GM21423 (cell line): ENCODE data around the gene LRRC8B.
"Not testable (repeated sequence)": the region's sequence is repeated elsewhere in the genome, so short reads cannot be mapped to it uniquely, and the experiment has no call there.

Experiments
- ATAC-seq: cut with Tn5 transposase; IDR thresholded peaks from one replicate; pipeline ENCODE4 v1.9.1; 2021; ENCODE audit warnings: mild to moderate bottlenecking, moderate library complexity; ENCODE audit not compliant: unreplicated experiment

The LRRC8B gene

DNA sequence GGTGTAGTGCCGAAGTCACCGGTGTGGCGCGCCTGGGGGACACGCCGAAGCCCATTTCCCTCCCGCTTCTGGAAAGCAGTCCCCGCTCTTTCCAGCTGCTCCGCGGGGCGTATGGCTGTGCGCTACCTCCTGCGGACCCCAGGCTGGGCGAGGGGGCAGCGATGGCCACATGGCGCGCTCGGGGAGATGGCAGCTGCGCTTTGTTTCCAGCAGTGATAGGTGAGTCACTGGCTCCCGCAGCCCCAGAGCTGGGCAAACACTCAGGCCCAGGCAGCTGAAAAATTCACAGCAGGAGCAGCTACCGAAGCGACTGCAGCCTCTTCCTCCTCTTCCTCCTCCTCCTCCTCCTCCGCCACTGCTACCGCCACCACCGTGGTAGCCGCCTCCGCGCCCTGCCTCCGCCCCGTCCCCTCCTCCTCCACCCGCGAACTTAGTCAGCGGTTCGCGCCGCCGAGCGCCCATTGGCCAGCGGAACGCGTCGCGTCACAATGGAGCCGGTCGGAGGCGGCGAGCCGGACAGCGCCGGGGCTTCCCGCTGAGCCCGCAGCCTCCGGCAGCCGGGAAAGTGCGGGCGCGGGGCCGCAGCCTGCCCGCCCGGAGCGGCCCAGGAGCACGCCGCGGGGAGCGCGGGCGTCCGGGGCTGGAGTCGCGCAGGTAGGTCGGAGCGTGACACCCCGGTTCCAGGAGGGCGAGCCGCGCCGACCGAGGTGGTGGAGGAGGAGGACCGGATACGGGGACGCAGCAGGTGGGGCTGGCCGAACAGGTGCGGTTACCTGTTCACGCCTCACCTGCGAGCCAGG, at the start of gene LRRC8B:
Gene LRRC8B (plus strand): TSS at position 461 of the 800 bp plus-strand sequence. CDS start 57,822 bp downstream, outside the sequence.
- ATAC-seq = peak; percentile 85

DNA sequence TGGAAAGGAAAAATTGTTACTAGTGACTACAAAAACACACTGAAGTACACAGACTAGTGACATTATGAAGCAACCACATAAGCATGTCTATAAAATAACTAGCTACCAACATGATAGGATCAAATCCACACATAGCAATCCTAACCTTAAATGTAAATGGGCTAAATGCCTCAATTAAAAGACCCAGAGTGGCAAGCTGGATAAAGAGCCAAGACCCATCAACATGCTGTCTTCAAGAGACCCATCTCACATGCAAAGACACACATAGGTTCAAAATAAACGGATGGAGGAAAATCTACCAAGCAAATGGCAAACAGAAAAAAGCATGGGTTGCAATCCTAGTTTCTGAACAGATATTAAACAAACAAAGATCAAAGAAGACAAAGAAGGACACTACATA, 49.4 kb upstream of the LRRC8B start:
- no peak for ATAC-seq

DNA sequence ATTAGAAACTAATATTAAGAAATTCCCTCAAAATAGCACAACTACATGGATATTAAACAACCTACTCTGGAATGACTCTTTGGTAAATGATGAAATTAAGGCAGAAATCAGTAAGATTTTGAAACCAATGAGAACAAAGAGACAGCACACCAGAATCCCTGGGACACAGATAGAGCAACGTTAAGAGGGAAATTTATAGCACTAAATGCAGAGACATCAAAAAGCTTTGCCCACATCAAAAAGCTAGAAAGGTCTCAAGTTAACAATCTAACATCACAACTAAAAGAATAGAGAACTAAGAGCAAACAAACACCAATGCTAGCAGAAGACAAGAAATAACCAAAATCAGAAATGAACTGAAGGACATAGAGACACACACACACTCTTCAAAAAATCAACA, 48.6 kb upstream of the LRRC8B start:
- no peak for ATAC-seq

DNA sequence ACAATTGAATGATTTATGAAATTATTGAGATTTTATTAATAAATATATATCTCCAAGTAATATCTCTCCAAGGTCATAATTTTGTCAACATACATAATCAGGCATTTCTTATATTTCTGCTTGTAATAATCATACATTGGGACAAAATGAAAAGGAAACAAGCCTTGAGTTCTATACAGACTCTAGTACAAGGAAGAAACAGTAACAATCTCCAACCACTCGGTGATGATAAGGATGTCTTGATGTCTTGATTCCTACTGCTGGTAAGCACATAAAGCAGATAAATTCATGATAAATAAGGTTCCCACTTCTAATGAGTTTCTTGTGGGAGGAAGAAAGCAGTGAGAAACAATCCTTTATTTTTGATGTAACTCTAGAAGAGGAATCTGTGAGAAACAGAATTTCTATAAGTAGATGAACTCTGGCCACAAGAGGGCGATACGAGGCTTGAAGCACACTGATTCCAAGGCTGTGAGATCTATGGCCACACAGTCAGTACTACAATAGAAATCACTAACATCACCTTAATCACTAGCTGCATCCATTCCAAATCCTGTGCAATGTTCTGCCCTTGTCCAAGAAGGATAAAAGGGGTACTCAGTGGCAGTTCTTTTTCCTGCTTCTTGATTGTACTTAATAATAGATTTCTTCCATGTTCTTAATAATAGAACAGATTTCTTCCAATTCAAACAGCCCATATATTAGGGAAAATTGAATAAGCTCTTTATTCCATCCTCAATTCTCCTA, 41.4 kb upstream of the LRRC8B start:
- peak; percentile 60 for ATAC-seq

DNA sequence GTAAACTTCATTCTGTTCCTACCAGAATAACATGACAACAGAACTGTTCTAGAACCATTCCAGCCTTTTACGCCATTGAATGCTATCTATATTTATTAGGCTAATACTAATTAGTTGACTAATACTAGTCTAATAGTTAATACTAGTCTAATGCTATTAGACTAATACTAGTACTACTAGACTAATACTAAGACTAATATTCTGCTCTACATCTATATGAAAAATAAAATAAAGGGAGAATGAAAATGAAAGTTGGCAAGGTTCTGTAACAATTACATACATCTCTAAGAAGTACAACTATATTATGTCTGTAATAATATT, 40.9 kb upstream of the LRRC8B start:
- ATAC-seq = no peak

DNA sequence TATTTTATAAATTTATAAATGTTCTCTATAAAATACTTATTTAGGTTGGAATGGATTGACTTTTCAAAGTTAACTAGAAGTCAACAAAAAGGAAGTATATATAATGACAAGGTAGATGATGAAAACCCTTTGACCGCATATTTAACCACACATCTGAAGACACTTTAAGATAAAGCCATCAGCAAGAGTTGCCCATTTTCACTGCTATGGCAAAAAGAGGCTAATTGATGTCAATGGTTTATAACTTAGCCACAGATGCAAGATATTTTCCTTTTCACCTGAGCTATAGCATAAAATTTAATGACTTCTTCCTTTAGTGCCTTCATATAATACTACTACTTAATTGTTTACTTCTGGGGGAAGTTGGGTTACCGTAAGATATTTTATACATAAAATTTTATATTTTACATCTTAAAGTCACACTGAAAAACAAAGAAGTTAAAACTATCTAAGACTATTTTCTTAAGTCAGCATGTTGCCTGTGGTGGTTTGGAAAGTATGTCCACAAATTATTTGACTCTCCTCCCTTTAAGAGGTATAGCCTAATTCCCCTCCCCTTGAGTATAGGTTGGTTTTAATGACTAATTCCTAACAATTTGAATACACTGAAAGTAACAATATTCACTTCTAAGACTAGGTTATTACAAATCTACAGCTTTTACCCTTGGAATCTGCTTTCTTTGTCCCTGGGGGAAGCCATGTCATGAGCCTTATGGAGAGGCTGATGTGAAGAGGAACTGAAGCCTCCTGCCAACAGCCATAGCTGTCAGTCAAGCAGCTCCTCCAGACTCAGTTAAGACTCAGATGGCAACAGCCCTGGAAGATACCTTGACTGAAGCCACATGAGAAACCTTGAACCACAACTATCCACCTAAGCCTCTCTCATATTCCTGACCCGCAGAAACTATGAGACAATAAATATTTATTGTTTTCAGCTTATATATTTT, 40.3 kb upstream of the LRRC8B start:
- ATAC-seq = no peak

DNA sequence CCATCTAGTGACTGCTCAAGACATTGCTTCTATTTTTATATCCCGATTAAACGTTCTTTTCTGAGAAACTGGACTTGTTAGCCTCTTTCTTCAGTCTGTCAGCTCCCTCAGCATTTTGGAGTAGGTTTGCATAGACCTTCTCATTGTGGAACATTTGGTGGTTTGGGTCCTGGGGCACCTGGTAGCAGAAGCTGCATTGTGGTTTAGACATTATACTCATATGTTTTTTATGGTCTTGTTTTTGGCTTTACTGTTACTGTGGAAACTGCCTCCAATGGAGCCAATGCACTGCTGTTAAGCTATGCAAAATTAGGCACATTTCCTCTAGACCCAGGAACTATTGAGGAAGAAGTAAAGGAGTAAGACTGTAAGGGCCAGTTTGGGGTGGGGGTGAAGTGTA, 36.7 kb upstream of the LRRC8B start:
- ATAC-seq = no peak

DNA sequence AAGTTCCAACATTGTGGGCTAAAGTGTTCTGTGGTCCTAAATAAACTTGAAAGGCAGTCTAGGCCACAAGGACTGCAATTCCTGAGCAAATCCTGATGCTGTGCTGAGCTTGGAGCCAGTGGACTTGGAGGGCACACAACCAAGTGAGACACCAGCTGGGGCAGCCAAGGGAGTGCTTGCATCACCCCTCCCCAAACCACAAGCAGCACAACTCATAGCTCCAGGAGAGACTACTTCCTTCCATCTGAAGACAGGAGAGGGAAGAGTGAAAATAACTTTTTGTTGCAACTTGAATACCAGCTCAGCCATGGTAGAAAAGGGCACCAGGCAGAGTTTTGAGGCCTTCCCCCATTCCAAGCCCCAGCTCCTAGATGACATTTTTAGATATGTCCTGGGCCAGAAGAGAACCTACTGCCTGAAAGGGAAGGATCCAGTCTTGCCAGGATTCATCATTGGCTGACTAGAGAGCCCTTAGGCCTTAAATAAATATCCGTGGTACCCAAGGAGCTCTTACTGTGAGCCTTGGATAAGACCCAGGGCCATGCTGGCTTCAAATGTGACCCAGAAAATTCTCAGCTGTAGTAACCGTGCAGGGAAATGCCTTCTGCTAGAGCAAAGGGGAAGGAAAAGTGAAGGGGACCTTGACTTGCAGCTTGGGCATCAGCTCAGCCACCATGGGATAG, 35.4 kb upstream of the LRRC8B start:
- no peak for ATAC-seq

DNA sequence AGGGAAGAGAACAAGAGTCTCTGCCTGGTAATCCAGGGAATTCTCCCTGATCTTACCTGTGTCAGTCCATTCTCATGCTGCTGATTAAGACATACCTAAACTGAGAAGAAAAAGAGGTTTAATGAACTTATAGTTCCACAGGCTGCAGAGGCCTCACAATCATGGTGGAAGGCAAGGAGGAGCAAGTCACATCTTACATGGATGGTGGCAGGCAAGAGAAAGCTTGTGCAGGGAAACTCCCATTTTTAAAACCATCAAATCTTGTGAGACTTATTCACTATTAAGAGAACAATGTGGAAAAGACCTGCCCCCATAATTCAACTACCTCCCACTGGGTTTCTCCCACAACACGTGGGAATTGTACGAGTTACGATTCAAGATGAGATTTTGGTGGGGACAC, 34.2 kb upstream of the LRRC8B start:
- no peak for ATAC-seq

DNA sequence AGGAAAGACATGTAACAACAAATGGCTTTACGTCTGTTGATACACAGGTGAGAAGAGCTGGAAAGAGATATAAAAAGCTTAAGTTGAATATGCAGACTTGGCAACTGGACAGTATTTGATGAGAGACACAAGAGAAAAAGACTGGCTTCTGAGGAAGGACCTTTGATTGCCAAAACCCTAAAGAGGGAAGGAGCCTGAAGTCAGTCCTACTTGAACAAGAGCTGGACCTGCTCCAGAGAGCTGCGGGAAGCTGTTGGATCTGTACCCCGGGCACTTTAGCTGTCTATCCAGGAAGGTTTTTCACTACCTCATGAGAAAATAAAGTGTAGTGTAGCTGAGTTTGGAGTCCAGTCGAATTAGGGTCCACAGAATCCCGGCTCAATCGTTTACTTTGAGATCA, 25.3 kb upstream of the LRRC8B start:
- no peak for ATAC-seq

DNA sequence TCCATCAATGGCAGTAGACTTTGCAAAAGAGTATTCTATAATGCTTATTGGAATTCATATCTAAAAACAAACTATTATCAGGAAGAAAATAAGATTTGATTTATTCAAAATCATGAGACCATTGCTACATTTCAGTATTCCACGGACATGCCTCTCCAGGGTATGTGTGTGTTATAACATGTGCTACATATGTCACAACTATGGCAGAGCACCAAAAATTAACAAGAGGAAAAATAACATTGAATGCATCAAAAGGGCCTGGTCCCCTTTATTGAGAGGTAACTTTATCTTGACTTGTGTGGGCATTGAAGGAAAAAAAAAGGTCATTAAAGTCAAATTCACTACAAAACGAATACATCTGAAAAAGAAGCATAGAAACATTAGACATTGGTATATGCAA, 22.6 kb upstream of the LRRC8B start:
- no peak for ATAC-seq

DNA sequence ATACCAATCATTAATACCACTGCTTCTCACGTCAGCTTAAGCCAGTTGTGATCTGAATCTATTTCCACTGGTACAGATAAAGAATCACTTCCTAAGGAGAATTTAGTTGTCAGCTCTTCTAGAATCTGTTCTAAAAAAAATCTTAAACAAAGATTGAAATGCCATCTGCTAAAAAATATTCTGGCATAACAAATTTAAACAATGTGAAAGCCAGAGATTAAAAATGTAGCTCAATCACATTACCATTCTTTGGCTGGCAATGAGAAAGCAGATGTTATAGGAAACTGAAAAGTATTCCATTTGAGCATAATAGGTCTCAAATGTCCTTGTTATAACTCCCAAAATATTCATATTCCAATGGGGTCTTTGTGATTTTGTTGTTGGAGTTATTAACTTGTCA, 21.7 kb upstream of the LRRC8B start:
- no peak for ATAC-seq

DNA sequence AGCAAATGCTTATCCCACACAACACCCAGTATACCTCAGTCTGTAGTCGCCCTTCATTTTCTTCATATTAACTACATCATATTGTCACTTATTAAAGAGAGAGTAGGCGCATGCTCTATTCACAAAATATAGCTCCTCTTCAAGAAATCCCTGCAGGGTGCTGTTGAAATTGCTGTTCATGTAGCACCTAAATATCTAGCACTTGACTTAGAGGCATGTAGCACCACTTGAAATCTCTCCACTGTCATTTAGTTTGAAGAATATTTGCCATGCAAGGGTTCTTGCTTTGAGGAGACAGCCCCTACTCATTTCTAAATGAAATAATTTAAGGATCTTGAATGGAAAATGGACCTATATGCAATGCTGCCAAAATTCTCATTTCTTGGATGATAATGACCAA, 20.9 kb upstream of the LRRC8B start:
- no peak for ATAC-seq

DNA sequence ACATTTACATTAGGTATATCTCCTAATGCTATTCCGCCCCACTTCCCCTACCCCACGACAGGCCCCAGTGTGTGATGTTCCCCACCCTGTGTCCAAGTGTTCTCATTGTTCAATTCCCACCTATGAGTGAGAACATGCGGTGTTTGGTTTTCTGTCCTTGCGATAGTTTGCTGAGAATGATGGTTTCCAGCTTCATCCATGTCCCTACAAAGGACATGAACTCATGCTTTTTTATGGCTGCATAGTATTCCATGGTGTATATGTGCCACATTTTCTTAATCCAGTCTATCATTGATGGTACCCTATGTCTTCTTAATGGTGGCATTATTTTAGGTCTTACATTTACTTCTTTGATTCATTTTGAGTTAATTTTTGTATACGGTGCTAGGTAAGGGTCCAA, 14.6 kb upstream of the LRRC8B start:
- ATAC-seq = not testable (repeated sequence)

DNA sequence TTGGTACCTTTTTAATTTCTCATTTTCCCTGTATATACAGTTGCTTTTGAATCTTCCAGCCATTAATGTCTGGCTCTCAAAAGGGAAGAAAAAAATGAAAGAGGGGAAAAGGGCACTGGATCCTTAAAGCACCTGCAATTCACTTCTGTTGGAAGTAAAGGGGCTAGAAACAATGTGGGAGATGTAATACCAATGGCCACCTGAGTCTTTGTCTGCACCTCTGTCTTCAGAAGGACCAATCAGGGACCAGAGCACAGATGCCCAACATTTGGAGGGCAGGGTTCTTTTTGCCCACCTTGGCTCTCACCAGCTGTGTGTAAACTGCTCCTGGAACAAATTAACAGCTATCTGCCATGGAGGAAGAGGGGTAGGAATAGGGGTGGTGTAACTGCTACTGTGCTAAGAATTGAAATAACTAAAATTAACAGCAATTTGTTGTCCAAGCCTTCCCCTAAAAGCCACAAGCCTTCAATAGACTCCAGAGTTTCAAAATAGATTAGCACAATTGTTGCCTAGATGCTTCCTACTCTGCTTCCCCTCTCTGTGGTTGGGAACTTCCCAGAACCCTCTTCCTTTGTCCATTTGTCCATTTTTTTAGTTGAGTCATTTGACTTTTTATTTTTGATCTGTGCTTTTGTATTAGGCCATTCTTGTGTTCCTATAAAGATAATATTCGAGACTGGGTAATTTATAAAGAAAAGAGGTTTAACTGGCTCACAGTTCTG, 11.5 kb upstream of the LRRC8B start:
- ATAC-seq = no peak

DNA sequence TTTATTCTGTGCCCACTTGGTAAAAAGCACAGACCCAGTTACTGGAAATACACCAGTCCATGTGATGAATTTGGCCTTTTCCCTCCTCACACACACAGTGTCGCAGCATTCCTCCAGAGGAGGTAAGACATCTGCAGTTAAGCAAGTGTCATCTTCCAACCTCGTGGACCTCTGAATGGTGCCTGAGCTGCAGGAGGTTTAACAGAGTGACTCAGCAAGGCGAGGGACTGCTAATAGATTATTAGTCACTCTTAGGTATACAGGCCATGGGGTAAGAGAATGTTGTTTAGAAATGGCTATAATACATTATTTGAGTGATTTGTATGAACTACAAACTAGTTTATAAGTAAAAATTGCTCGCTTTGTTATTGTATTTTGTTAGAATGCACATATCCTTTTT, 8.6 kb upstream of the LRRC8B start:
- ATAC-seq = no peak

DNA sequence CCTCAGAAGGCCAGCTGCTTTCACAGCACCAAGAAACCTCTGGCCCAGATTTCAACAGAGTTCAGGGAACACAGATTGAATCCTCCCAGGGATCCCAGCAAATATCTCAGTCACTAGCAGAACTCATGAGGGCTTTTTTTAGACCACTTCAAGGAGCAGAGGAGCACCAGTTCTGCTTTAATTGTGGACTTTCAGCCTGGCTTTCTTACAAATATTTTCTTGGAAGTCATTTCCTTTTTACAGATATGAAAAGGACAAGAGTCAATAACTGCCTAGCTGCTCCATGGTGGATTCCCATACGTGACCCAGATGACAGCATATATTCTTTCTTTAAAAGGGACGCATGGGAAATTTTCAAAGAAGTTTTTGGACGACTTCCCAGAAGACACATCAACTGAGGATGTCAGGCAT, 6.4 kb upstream of the LRRC8B start:
- no peak for ATAC-seq

DNA sequence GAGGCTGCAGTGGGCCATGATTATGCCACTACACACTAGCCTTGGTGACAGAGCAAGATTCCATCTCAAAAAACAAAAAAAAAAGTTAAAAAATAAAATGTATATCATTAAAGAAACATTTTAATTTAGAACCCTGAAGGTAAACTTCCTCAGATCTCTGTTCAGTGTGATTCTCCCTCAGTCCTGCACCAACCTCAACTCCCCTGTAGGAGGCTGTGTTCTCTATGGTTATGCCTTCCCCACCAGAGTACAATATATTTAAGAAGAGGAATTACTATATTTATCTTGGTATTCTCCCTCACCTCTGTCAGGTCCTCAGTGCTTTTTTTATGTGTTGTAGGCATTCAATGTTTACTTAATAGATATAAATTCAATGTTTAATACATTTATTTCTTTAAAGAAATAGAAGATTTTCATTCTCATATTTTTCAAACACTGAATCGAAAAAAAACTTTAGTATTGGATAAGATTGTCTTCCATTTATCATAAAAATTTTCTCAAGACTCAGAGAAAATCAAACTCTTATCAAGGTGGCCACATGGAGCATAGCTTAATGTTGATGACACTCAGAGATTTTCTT, 4.8 kb upstream of the LRRC8B start:
- peak; percentile 49 for ATAC-seq

DNA sequence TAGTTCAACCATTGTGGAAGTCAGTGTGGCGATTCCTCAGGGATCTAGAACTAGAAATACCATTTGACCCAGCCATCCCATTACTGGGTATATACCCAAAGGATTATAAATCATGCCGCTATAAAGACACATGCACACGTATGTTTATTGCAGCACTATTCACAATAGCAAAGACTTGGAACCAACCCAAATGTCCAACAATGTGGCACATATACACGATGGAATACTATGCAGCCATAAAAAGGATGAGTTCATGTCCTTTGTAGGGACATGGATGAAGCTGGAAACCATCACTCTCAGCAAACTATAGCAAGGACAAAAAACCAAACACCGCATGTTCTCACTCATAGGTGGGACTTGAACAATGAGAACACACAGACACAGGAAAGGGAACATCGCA, 2.7 kb upstream of the LRRC8B start:
- not testable (repeated sequence) for ATAC-seq
